D721Med (cell line): ENCODE data around the gene FXR2.

Source experiments
- DNase-seq: peaks from one replicate; pipeline ENCODE4 v3.0.0; 2011; ENCODE audit warnings: low spot score; ENCODE audit not compliant: insufficient read length
- FAIRE-seq: peaks from 2 replicates; lab custom pipeline; 2011; peaks lifted over from hg19 to GRCh38; lab: Jason Lieb, UNC
- TF ChIP-seq, protein P1 (sequence below): IDR thresholded peaks from 2 replicates; pipeline ENCODE4 v1.5.1; 2012; ENCODE audit warnings: mild to moderate bottlenecking, control low read depth; ENCODE audit not compliant: insufficient read depth; ENCODE audit errors: missing control alignments

The FXR2 gene

GRCh38 chr17:7563115-7563869 lies 51.4 kb downstream of the FXR2 start:
- TF ChIP-seq, protein P1, sequence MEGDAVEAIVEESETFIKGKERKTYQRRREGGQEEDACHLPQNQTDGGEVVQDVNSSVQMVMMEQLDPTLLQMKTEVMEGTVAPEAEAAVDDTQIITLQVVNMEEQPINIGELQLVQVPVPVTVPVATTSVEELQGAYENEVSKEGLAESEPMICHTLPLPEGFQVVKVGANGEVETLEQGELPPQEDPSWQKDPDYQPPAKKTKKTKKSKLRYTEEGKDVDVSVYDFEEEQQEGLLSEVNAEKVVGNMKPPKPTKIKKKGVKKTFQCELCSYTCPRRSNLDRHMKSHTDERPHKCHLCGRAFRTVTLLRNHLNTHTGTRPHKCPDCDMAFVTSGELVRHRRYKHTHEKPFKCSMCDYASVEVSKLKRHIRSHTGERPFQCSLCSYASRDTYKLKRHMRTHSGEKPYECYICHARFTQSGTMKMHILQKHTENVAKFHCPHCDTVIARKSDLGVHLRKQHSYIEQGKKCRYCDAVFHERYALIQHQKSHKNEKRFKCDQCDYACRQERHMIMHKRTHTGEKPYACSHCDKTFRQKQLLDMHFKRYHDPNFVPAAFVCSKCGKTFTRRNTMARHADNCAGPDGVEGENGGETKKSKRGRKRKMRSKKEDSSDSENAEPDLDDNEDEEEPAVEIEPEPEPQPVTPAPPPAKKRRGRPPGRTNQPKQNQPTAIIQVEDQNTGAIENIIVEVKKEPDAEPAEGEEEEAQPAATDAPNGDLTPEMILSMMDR, result no peak
- no peak for DNase-seq
- no peak for FAIRE-seq

- DNase-seq, result no peak
- TF ChIP-seq, protein P1, result no peak
- no peak for FAIRE-seq
Measured at GRCh38 chr17:7562208-7562605, 52.5 kb downstream of the FXR2 start.

DNA sequence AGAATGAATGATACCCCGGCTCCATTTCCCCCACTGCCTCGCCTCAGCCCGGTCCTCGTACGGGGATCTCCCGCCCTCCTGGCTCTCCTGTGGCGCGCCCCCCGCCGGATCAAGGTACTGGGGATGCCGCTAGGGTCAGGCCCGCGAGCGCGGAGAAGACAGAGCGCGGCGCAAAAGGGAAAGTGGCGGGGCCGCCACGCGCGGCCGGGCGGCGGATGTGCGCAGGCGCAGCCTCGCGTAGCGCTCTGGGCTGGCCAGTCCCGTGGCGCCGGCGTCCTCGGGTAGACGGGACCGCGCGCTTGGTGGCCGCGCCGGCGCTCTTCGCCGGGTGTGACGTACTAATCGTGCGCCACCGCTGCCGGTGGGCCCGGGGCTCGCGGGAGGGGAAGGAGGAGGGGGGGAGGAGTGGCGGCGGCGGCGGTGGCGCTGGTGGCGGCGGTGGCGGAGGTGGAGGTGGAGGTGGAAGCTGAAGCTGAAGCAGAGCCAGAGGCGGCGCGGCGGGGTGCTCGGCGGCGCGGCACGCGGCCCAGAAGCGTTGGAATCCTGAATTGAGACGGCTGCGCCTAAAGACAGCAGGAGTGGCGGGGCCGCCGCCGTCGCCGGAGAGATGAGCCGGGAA lies 53.0 kb downstream of the FXR2 start, which contains the start of gene SENP3:
Gene SENP3 (plus strand): TSS at position 331 of the 619 bp plus-strand sequence. CDS start 1,158 bp downstream, outside the sequence.
- TF ChIP-seq, protein P1, result no peak
- no peak for FAIRE-seq

GRCh38 chr17:7561028-7561575 lies 53.6 kb downstream of the FXR2 start:
- TF ChIP-seq, protein P1, result peak; percentile 52
- FAIRE-seq, result no peak
- DNase-seq, result peak; percentile 88

More for the DNA sequence above, 53.0 kb downstream of the FXR2 start, which contains the start of gene SENP3:
- peak; percentile 97 for DNase-seq

DNA sequence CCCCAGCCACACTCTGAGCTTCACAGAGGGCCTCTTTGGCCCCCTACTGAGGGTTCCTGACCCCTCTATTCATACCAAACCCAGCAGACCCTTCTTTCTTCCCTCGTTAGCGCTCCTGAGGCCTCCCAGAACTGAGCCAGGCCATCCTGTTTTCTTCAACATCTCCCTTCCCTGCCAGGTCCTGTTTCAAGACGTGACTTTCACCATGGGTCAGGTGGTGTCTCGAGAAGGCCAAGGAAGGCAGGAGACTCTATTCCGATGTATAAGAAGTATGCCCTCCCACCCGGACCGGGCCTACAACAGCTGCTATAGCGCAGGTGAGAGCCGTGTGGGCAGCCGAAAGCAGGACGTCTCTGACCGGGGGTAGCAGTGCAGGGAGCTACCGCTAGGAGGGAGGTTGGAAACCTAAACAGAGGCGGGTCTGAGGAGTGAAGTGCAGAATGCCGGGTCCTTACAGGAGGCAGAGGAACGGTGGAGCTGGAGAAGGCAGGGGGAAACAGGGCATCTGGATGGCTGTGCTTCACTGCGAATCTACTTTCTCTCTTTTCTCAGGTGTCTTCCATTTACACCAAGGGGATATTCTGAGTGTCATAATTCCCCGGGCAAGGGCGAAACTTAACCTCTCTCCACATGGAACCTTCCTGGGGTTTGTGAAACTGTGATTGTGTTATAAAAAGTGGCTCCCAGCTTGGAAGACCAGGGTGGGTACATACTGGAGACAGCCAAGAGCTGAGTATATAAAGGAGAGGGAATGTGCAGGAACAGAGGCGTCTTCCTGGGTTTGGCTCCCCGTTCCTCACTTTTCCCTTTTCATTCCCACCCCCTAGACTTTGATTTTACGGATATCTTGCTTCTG lies 54.3 kb downstream of the FXR2 start:
- TF ChIP-seq, protein P1, result peak; percentile 3
- FAIRE-seq (no peak), DNase-seq (no peak)

GRCh38 chr17:7559320-7560171 lies 55.2 kb downstream of the FXR2 start:
- no peak for FAIRE-seq
- DNase-seq, result no peak
- TF ChIP-seq, protein P1, result no peak
